Brain microvascular endothelial cell (primary cell): ENCODE results near the gene DNAH17.

ENCODE experiments used
- DNase-seq: peaks from one replicate; pipeline ENCODE4 v3.0.0-alpha.2; 2020
- H3K27ac ChIP-seq: fragments of 250-450 bp; sonication (Bioruptor Pico); 2 replicates; pipeline ENCODE4 v1.5.1; 2020; ENCODE audit warnings: mild to moderate bottlenecking, moderate library complexity
- H3K27me3 ChIP-seq: fragments of 250-450 bp; sonication (Bioruptor Pico); replicated peaks from 2 replicates; pipeline ENCODE4 v1.5.1; 2020; ENCODE audit warnings: mild to moderate bottlenecking
- H3K36me3 ChIP-seq: fragments of 250-450 bp; sonication (Bioruptor Pico); replicated peaks from 2 replicates; pipeline ENCODE4 v1.5.1; 2020; ENCODE audit warnings: mild to moderate bottlenecking
- H3K4me3 ChIP-seq: 2 replicates; pipeline ENCODE4 v1.5.1; 2011; ENCODE audit warnings: low read depth, mild to moderate bottlenecking, control low read depth, low read length, moderate library complexity
- in situ Hi-C: cut with HindIII; loops from 2 replicates; pipeline ENCODE4 v1.10.0; 2017; ENCODE audit warnings: low sequenced_read_pairs, low pct_ligation_motif_present
- TF ChIP-seq, protein P1 (sequence below): IDR thresholded peaks from 2 replicates; pipeline ENCODE4 v1.5.1; 2011; ENCODE audit warnings: low read depth, mild to moderate bottlenecking, moderate library complexity, low read length, control low read depth, inconsistent platforms; ENCODE audit errors: missing control alignments

Gene DNAH17

GRCh38 chr17:78411241-78411857 is 165.8 kb downstream of the DNAH17 start:
- TF ChIP-seq, protein P1, sequence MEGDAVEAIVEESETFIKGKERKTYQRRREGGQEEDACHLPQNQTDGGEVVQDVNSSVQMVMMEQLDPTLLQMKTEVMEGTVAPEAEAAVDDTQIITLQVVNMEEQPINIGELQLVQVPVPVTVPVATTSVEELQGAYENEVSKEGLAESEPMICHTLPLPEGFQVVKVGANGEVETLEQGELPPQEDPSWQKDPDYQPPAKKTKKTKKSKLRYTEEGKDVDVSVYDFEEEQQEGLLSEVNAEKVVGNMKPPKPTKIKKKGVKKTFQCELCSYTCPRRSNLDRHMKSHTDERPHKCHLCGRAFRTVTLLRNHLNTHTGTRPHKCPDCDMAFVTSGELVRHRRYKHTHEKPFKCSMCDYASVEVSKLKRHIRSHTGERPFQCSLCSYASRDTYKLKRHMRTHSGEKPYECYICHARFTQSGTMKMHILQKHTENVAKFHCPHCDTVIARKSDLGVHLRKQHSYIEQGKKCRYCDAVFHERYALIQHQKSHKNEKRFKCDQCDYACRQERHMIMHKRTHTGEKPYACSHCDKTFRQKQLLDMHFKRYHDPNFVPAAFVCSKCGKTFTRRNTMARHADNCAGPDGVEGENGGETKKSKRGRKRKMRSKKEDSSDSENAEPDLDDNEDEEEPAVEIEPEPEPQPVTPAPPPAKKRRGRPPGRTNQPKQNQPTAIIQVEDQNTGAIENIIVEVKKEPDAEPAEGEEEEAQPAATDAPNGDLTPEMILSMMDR = no peak
- no peaks in the 10 kb centered on the region for H3K27me3 ChIP-seq
- H3K4me3 ChIP-seq = no peak overlapping the region
- in situ Hi-C loops = no loop called here
- DNase-seq = no peak
- H3K27ac ChIP-seq = no peak overlapping the region
- H3K36me3 ChIP-seq = peaks cover 12% of the 10 kb centered on the region

- TF ChIP-seq, protein P1 = no peak
- no peak overlapping the region for H3K27ac ChIP-seq
- H3K4me3 ChIP-seq = no peak overlapping the region
- peaks cover 17% of the 10 kb centered on the region for H3K36me3 ChIP-seq
- no peak for DNase-seq
- no peaks in the 10 kb centered on the region for H3K27me3 ChIP-seq
- in situ Hi-C loops = no loop called here
Measured at GRCh38 chr17:78409191-78409928, 167.8 kb downstream of the DNAH17 start.

GRCh38 chr17:78408476-78409050 is 168.6 kb downstream of the DNAH17 start:
- TF ChIP-seq, protein P1 = no peak
- no peak overlapping the region for H3K4me3 ChIP-seq
- in situ Hi-C loops = no loop called here
- no peak overlapping the region for H3K27ac ChIP-seq
- H3K36me3 ChIP-seq = peaks cover 19% of the 10 kb centered on the region
- DNase-seq = no peak
- no peaks in the 10 kb centered on the region for H3K27me3 ChIP-seq

DNA sequence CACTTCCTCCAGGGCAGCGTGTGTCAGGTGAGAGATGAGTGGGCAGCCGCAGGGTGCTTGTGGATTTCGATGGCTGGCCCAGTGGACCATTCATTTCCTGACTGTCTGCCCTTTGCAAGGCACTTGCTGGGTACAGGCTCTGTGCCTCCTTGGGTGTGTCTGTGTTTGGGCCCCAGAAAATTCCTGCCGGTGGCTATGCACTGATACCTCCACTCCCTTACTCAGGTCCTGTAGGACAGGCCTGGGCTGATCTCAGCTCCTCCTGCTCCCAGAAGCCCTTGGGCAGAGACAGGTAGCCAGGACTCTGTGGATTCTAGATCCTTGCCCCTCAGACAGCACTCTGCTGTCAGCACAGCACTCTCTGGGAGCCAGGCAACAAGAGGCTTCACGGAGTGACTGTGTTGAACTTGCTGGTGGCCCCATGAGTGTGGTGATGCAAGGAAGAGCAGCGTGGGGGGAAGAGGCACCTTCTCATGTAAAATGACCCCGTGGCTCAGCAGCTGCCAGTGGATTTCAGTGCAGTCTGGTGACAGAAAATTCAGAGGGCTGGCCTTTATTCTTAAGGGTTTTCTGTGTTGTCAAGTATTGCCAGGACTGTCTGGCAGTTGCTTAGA is 169.7 kb downstream of the DNAH17 start:
- Histone ChIP-seq H3K4me3 (no peak overlapping the region), H3K27me3 (no peaks in the 10 kb centered on the region), H3K27ac (no peak overlapping the region), H3K36me3 (peaks cover 27% of the 10 kb centered on the region)
- in situ Hi-C loops = no loop called here
- no peak for DNase-seq
- TF ChIP-seq, protein P1 = no peak

- Histone ChIP-seq H3K27me3 (no peaks in the 10 kb centered on the region), H3K4me3 (no peak overlapping the region), H3K27ac (no peak overlapping the region), H3K36me3 (peaks cover 30% of the 10 kb centered on the region)
- TF ChIP-seq, protein P1 = no peak
- in situ Hi-C loops = no loop called here
- DNase-seq = no peak
Measured at GRCh38 chr17:78406920-78407319, 170.3 kb downstream of the DNAH17 start.
